Kasumi-1 (cell line): ENCODE results near the gene PHC1.

Experiments
- DNase-seq, 2 experiments: peaks; one replicate each; lab custom pipeline; 2025; lab: John Stamatoyannopoulos, UW

PHC1 gene

GRCh38 chr12:8950221-8950527 is 35.9 kb downstream of the PHC1 start:
- no peak for DNase-seq

- DNase-seq = peak in 1 of 2 experiments; percentile 22
Measured at GRCh38 chr12:8950702-8951478, 36.6 kb downstream of the PHC1 start.

DNA sequence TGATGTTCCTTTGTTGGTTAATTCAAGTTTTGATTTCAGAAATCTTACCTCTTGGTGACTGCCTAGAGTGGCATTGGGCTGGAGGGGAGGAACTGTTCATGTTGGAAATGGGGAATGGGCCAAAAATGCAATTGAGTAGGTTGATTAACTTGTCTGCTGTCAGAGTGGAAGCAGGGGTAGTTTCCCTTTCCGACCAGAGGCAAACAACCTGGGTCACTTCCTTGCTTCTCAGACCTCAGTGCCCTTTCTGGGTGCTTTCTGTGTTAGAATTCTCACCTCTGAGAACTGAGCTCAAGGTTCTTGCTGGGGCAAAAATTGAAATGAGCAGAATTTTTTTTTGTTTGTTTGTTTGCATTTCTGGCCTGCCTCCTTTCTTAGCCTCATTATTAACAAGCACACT is 37.4 kb downstream of the PHC1 start:
- DNase-seq = no peak

- DNase-seq = no peak
Measured at GRCh38 chr12:8953773-8954402, 39.6 kb downstream of the PHC1 start.

DNA sequence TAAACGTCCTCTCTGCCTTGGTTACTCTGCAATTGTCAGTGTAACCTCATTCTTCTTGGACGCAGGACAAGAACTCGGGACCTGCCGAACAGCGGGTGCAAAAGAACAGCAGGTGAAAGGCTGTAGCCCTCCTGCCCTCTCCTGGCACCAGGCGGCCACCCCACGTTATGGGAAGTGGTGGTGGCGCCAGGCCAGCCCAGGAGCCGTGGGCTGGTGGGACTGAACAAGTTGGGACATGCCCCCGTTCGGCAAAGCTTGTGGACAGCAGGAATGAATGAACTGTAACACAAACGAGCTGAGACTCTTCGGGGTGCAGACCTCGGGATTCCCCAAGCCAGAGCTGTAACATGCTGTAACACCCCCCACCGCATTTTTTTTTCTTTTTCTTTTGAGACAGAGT is 41.8 kb downstream of the PHC1 start:
- DNase-seq = no peak

- no peak for DNase-seq
Measured at GRCh38 chr12:8956772-8957171, 42.5 kb downstream of the PHC1 start.

GRCh38 chr12:8957561-8957960 is 43.3 kb downstream of the PHC1 start:
- DNase-seq = no peak

DNA sequence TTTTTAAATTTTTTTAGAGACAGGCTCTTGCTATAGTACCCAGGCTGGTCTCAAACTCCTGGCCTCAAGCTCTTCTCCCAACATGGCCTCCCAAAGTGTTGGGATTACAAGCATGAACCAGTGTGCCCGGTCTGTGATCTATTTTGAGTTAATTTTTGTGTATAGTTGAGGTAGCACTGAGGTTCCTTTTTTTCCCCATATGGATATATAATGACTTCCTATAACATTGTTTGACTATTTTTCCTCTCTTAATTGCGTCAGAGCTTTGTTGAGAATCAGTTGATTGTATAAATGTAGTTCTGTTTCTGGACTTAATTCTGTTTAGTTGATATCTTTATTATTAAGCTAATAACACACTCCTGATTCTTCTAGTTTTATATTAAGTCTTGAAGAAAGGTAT is 43.8 kb downstream of the PHC1 start:
- no peak for DNase-seq

DNA sequence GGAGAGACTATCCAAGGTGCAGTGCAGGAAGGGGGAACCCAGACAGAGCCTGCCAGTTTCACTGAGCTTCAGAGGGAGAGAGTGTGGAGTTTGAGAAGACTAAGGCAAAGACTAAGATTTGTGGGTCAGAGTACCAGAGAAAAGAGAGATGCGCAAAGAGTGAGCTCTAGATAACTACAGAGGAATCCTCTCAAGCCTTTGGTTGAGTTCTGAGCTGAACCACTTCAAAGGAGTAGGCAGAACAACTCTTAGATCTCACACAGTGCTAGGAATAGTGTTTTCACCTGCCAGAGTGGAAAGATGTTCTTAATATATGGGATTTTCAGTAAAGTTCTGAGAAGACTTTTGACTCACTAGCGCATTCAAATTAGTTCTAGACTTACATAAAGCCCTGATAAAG is 45.9 kb downstream of the PHC1 start:
- DNase-seq = no peak

DNA sequence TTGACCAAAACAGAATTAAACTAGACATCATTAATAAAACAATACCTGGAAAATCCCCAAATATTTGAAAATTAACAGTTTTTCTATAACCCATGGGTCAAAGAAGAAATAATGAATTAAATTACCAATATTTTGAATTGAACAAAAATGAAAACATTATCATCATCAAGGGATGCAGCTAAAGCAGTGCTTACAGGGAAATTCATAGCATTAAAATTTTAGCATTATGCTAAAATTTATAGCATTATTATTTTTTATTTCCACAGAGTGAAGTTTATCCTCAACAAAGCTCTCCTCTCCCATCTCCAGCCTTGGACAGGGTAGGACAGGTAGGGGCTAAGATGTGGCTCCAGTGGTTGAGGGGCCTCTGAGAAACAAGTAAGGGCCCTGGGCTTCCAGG is 54.5 kb downstream of the PHC1 start:
- DNase-seq = no peak

- DNase-seq = no peak
Measured at GRCh38 chr12:8969861-8970411, 55.6 kb downstream of the PHC1 start.

GRCh38 chr12:8970432-8970831 is 56.1 kb downstream of the PHC1 start:
- no peak for DNase-seq

DNA sequence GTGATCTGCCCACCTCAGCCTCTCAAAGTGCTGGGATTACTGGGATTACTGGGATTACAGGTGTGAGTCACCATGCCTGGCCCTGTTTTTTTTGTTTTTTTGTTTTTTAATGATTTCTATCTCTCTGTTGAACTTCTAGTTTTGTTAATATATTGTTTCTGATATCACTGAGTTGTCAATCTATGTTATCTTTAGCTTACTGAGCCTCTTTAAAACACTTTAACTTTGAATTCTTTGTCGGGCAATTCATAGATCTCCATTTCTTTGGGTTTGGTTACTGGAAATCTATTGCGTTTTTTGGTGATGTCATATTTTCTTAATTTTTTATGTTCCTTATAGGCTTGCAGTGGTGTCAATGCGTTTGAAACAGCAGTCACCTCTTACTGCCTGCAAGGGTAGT is 65.8 kb downstream of the PHC1 start:
- DNase-seq = no peak

- DNase-seq = no peak
Measured at GRCh38 chr12:8985213-8985754, 71.0 kb downstream of the PHC1 start.

DNA sequence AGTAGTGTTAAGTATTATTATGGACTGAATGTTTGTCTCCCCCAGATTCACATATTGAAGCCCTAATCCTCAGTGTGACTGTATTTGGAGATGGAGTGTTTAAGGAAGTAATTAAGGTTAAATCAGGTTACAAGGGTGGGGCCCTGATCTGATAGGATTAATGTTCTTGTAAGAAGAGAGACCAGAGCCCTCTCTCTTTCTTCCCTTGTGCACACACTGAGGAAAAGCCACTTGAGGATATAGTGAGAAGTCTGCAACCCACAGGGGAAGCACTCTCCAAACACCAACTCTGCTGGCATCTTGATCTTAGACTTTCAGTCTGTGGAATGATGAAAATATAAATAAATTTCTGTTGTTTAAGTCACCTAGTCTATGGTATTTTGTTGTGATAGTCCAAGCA is 72.9 kb downstream of the PHC1 start:
- peak; percentile 3 to 35 for DNase-seq

GRCh38 chr12:8987685-8988084 is 73.4 kb downstream of the PHC1 start:
- DNase-seq = no peak

- peak; percentile 54 to 59 for DNase-seq
Measured at GRCh38 chr12:8989413-8989812, 75.1 kb downstream of the PHC1 start, which contains the start of gene KLRG1. Gene KLRG1, plus strand, starts transcription at chr12:8989546. Its CDS starts 90 bp downstream, at chr12:8989636.
